HG02884 (cell line): ENCODE results near the gene MYMK.

Experiments used
- ATAC-seq: cut with Tn5 transposase; IDR thresholded peaks from one replicate; pipeline ENCODE4 v1.9.1; 2021; ENCODE audit warnings: mild to moderate bottlenecking, moderate library complexity; ENCODE audit not compliant: unreplicated experiment

The MYMK gene

DNA sequence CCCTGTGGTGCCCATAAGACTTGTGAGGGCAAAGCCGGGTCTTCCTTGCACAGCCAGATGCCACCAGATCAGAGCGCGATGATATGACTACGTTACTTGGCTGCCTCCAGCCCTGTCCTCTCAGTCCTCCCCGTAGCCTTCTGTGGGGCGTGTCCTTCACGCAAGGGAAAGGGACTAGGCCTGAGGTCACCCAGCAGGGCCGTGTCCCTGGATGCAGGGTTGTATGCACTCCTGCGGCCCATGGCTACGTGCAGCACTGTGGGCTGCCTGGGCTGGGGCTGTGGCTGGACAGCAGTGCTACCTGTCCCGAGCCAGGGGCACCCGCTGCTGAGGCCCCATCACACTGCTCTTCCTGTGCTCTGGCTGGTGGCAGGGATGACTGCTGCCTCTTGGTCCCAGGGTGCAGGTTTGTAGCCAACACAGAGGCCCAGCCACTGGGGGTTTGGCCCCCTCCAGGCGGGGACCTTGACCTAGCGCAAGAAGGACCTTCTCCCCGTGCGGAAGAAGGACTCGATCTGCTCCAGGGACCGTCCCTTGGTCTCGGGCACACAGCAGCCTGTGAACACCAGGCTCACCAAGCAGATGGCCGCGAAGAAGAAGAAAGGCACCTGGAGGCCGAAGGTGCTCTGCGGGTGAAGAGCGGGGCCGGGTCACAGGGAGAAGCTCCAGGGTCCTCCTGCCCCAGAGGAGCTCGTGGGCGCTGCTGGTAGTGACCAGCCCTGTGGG is 53.0 kb downstream of the MYMK start:
- no peak for ATAC-seq

GRCh38 chr9:133470988-133471387 is 53.8 kb downstream of the MYMK start:
- no peak for ATAC-seq

DNA sequence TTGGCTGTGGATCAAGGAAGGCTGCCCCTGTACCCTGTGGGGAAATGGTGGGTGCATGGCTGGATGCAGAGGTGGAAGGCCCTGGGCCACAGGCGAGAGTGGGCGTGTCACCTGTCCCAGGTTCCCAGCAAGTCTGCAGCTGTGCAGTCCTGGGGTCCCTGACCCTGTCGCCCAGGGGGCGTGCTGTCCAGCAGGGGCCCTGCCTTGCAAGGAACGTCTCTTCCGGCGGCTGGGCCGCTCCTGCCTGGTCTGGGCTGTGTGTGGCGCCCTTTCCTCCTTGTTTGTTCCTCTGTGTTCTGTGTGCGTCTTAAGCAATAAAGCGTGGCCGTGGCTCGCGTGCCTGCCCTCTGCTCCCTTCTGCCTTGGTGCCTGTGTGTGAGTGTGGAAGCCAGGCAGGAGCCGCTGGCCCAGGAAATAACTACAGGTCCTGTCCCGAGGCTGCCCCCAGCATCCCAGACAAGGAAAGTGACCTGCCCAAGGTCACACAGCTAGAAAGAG is 54.3 kb downstream of the MYMK start:
- no peak for ATAC-seq

DNA sequence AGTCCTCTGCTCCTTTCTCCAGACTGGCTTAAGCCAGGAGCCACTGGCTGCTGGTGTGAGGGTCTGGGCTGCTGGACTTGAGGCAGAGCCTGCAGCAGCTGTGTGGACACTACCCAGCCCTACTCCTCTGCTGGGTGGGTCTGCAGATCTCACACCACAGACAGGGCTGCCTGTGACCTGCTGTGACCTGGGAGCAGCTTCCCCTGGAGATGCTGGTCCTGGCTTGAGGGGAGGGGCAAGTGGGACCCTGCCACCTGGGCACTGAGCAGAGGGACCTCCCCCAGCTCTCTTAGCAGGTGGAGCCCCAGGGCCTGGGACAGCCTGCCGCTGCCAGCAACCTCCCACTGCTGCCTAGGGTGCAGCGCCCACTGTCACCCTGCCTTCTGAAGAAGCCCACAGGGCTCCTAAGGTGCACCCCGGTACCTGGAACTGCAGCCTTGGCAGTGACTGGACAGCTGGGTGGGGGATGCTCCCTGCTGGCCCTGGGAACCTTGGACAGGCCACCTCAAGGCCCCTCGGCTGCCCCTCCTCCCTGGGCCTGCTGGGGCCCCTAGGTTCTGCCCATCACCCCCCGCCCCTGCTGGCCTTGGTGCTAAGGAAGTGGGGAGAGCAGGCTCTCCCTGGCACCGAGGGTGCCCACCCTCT is 55.9 kb downstream of the MYMK start:
- no peak for ATAC-seq

GRCh38 chr9:133468374-133468773 is 56.4 kb downstream of the MYMK start:
- ATAC-seq, result no peak

- ATAC-seq, result no peak
Observed at GRCh38 chr9:133467101-133467500, 57.7 kb downstream of the MYMK start.

DNA sequence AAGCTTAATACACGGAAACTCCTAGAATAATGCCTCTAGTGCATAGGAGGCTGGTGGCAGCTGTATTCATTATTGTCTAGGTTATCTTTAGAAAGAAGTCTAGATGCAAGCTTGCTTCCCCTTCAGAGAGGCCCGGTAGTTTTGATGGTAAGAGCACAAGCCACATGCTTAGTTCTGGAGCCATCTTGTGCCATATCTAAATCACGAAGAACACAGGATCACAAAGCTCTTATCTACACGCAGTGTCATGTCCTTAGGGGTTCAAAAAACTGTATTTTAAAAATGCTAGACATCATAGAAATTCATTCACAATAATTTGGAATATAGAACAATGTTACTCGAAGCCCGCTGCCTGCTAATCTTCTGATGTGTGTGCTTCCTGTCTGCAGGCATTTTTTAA is 58.8 kb downstream of the MYMK start:
- no peak for ATAC-seq

DNA sequence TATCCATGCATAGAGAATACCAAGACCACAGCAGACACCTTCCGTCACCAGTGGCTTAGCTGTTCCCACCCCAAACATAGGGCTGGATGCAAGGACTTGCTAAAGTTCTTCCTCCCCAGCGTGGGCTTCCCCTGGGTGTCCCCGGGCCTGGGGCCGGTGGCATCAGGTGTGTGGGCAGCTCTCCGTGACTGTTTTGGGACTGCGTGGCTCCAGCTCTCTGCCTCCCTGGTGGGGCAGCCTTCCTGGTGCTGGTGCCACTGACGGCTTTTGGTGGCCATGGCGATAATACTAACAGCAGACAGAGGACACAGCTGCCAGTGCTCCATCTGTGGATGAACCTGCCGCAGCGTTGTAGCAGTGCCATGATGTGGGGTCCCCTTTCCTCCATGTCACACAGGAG is 60.1 kb downstream of the MYMK start:
- no peak for ATAC-seq
